RKO (cell line): ENCODE measurements around the gene DIP2B.
"Not testable (repeated sequence)": the region's sequence is repeated elsewhere in the genome, so short reads cannot be mapped to it uniquely, and the experiment has no call there.

Source experiments
- DNase-seq: peaks from one replicate; pipeline ENCODE4 v3.0.0-alpha.2; 2016; ENCODE audit warnings: low spot score

DIP2B gene

DNA sequence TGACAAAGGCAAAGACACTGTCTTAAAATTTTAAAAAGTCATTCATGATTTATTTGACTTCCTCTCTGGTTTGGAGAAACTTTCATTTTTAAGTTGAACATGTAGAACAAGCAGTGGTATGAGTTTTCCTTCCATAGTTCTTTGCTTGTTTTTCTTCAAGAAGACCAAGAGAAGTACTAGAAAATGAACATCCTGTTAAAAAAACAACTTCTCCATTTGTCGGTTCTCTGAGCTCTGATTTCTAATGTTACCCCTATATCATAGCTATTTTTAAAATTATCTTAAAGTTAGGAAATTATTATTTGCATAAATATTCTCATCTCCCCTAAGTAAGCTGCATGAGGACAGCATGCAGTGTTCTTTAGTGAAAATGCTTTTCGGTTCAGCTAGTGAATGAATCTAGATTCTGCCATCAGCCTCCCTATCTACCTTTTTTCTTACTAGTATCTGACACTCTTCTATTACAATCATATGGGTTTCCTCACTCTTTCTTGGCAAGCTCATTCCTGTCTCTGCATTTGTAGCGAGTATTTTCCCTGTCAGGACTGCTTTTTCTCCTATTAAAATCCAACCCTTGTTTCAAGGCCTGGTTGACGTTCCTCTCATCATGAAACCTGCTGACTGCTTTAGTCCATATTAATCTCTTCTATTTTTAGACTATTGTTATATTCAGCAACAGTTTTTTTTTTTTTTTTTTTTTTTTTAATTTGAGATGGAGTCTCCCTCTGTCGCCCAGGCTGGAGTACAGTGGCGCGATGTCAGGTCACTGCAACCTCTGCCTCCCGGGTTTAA, 15.8 kb downstream of the DIP2B start:
- no peak for DNase-seq

DNA sequence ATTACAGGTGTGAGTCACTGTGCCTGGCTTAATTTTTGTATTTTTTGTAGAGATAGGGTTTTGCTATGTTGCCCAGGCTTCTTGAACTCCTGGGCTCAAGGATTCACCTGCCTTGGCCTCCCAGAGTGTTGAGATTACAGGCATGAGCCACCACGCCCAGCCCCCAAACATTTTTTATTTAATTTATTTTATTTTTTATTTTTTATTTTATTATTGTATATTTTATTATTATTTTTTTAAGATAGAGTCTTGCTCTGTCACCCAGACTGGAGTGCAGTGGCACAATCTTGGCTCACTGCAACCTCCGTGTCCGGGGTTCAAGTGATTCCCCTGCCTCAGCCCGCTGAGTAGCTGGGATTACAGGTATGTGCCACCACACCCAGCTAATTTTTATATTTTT, 17.0 kb downstream of the DIP2B start:
- DNase-seq = not testable (repeated sequence)

DNA sequence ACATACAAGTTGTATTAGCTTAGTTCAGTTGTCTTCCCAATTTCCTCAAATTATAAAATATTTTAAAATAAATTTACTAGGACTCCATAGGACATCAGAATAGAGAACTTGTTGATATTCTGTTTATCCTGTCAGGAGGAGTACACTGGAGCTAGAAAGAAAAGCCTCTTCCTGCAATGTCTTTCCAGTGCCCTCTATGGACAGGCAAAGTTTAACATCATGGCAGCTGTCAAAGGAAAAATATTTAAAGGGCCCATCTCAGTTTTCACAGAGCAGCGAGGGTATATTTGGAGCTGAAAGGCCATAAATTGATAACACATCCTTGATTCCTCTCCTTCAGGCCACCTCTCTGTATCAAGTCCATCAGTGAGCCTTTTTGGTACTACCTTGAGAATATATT, 19.0 kb downstream of the DIP2B start:
- no peak for DNase-seq

DNA sequence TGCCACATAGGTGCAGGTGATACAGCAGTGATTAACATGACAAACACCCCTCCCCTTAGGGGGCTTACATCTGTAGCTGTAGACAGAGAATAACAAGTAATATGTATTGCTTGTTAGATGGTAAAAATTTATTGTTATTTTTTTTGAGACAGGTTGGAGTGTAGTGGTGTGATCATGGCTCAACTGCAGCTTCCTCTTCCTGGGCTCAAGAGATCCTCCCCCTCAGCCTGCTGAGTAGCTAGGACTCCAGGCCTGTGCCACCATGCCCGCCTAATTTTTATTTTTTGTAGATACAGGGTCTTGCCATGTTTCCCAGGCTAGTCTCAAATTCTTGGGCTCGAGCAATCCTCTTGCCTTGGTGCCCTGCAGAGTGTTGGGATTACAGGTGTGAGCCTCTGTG, 19.8 kb downstream of the DIP2B start:
- no peak for DNase-seq

DNA sequence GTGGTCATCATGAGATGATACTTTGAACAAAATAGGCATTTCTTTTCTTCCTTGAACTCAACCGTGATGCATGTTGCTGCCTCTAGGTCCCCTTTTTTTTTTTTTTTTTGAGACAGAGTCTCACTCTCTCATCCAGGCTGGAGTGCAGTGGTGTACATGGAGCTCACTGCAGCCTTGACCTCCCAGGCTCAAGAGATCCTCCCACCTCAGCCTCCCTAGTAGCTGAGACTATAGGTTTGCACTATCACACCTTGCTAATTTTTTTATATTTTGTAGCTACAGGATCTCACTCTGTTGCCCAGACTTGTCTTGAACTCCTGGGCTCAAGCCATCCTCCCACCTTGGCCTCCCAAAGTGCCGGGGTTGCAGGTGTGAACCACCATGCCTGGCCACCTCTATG, 20.6 kb downstream of the DIP2B start:
- no peak for DNase-seq

DNA sequence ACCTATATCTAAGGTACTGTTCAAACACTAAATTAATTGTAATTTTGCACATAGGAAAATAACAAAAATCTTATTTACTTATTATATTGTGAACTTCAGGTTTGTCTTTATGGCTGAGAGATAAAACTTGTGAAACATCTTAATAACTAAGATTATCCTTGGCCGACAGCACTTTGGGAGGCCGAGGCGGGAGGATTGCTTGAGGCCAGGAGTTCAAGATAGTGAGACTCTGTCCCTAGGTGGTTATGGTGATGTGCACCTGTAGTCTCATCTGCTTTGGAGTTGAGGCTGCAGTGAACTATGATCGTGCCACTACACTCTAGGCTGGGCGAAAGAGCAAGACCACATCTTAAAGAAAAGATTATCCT, 22.6 kb downstream of the DIP2B start:
- no peak for DNase-seq

DNA sequence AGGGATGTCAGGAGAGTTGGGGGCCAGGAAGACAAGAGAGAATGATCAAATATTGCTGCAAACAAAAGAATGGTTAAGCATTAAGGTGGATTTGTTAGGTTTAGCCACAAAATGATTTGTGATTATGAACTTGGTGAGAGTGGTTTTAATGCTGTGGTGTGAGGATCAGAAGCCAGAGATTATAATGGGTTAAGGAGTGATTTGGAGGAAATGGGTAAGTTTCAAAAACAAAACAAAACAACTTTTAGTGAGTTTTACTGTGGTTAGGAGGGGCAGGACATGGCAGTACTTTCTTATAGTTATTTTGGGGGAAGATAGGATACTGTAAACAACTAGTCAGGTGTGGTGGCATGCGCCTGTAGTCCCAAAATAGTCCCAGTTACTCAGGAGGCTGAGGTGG, 24.0 kb downstream of the DIP2B start:
- no peak for DNase-seq

DNA sequence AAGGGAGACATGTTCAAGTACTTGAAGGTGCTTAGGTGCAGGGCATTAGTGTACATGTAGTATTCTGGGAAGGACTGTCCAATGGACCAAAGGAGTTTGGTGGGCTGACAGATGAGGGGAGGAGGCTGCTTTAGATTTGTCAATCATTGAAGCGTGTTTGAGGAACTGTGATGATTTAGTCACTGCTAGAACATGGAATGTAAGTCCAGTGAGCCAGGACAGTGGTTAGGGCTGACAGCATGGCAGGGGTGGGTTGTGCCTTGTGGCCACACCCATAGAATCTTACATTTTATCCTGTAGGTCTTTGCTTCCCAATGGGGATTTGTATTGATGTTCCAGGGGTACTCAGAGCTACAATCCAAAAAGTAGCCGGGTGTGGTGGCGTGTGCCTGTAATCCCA, 24.6 kb downstream of the DIP2B start:
- DNase-seq = no peak

DNA sequence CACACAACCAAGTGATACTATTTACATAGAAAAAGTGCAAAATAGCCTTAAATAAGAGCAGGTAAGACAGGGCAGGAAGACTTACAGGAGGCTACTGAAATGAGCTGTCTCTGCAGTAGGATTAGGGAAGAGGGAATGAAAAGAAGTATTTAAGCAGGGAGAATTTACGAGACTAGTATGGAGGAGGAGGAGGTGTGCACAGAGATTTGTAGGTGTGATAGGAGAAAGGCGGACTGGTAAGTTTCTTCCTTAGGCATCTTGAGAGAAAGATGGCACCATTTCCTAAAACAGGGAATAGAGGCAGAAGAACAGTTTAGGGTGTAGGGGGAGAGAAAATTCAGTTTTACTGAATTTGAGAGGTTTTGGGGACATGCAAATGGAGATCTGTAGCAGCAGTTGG, 25.7 kb downstream of the DIP2B start:
- no peak for DNase-seq

DNA sequence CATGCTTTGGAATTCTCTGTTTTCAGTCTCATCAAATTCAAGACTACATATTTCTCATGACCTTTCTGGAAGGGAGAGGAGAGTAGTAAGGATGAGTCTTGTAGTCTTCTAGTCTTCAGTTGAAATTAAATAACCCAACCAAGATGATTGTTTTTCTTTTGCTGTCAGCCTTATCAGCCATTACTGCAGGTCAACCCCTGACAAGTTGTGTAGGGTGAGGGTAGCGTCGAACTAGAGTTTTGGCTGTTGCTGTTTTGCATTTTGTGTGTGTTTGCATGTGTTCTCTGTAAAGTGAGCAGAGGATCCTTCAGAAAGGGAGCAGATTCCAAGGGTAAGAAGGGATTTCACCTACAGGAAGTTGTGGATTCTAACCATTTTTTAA, 28.4 kb downstream of the DIP2B start:
- no peak for DNase-seq

DNA sequence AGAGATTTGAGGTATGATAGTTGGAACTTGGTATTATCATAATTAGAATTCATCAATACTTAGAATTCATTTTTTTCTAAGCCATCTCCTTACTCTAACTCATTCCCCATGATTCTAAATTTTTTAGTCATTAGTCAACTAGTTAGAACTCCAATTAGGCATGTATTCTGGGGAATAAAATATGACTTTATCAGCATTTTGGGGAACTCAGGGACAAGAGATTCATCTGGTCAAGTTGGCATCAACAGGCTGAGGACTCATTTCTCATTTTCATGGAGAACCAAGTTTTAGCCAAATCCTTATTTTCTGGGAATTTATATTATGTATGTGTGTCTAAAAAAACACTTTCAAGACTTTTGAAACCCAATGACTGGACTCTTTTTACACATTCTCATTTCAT, 29.2 kb downstream of the DIP2B start:
- DNase-seq = peak; percentile 28

DNA sequence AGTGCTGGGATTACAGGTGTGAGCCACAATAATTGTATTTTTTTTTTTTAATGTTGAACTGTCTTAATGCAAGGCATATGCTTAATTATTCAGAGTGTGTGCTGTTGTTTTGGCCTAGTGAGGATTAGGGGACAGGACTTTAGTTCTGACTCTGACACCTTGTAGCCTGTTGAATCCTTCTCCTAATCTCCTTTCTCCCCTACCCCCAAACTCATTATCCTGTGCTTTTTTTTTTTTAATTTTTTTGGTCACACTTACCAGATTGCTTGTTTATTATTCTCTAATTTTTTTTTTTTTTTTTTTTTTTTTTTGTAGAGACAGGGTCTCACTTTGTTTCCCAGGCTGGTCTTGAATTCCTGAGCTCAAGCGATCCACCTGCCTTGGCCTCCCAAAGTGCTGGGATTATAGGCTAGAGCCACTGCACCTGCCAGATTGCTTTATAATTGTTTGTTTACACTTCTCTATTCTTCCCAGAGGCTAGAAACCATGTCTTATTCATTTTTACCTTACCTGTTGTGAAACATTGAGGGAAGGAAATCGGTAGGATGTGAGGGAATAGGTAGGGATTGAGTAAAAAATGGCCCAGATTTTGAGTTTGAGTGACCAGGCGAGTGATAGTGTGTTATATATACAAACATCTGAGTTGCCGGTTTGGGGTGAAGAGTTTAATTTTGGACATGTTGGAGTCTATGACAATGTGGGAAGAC, 32.2 kb downstream of the DIP2B start:
- no peak for DNase-seq

DNA sequence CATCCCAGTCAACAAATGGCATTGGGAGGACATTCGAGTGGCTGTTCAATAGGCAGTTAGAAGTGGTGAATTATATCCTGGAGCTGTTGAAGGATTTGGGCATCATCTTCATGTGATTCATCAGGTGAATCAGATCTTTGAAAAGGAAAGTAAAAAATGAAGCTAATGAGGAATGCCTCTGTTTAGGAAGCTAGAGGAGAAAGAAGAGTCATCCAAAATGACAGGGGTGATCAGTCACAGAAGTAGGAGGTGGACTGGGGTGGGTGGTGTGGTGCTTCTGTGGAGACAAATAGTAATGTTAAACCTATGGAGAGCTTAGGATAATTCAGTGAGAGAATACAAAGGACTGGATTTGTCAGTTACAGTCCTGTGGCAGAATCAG, 32.7 kb downstream of the DIP2B start:
- DNase-seq = peak; percentile 92

DNA sequence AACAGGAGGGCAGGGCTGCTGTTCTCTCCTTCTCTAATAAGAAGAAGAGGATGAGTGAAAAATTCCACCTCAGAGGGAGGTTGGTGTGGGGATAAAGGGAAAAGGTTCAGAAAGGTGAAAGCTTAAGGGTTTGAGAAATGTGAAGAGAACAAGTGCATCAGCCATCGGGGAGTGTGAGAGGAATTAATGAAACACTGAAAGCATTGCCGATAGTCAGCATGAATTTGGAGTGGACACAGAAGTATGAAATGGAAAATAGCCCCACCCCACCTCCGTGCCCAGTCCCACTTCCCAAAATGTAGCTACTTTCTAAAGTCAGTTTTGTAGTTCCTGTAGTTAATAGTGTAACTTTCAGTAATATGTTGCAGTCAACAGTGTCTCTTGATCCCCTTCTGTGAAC, 33.4 kb downstream of the DIP2B start:
- no peak for DNase-seq

DNA sequence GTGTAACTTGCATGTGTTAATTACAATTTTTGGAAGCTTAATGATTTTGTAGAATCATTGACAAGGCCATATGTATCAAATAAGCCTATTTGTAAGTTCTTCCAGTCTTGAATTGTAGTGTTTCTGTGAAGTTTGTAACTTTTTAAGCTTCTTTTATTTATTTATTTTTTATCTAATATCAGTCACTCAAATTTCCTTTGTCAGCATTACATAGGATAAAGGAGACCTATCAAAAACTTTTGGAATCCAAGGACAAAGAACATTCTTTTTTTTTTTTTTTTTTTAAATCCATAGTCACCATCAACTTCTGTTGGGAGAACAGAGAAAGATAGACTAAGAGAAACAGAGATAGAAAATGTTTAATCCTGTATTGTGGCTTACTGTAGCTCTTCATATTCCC, 36.4 kb downstream of the DIP2B start:
- no peak for DNase-seq

DNA sequence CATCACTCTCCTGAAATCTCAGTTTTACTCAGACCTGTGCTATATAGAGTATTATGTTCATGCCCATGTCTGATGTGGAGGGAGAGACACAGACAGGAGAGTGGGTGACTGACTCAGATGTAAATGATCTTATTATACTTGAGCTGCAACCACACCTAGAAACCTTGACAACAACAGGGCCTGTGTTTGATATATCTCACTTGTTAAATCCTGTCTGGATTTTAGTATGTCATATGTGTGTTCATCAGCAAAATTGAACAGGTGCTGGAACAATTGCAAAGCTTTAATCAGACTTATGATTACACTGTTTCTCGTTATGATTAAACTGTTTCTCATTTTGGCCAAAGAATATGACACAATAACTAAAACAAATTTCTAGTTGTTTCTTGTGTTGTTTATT, 37.7 kb downstream of the DIP2B start:
- DNase-seq = peak; percentile 32

DNA sequence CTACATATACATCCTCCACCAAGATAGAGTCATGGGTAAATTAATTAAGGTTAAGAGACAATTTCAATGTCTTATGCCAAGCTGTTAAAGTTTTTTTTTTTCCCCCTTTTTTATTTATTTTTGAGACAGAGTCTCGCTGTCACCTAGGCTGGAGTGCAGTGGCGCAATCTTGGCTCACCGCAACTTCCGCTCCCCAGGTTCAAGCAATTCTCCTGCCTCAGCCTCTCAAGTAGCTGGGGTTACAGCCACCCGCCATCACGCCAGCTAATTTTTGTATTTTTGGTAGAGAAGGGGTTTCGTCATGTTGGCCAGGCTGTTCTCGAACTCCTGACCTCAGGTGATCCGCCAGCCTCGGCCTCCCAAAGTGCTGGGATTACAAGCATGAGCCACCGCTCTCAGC, 38.4 kb downstream of the DIP2B start:
- DNase-seq = not testable (repeated sequence)

DNA sequence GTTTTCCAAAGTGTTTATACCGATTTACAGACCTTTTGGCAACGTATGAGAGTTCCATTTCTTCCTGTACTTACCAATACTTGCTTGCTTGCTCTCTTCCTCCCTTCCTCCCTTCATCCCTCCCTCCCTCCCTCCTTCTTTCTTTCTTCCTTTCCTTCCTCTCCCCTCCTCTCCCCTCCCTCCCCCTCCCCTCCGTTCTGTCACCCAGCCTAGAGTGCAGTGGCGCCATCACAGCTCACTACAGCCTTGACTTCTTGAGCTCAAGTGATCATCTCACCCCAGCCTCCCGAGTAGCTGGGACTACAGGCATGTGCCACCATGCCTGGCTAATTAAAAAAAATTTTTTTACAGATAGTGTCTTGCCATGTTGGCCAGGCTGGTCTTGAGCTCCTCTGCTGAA, 40.4 kb downstream of the DIP2B start:
- DNase-seq = no peak

DNA sequence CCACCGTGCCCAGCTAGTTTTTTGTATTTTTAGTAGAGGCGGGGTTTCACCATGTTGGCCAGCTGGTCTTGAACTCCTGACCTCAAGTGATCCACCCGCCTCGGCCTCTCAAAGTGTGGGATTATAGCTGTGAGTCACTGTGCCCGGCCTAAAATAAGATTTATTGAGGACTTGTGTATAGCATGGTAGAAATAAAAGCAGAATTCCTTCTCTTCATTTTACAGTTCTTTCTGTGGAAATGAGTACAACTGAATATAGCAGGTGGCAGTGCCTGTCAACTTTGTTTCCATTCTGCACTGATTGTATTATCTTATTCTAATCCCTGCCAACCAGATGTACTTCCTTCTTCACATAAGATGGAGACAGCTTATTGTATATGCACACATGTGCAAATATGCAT, 41.0 kb downstream of the DIP2B start:
- no peak for DNase-seq

DNA sequence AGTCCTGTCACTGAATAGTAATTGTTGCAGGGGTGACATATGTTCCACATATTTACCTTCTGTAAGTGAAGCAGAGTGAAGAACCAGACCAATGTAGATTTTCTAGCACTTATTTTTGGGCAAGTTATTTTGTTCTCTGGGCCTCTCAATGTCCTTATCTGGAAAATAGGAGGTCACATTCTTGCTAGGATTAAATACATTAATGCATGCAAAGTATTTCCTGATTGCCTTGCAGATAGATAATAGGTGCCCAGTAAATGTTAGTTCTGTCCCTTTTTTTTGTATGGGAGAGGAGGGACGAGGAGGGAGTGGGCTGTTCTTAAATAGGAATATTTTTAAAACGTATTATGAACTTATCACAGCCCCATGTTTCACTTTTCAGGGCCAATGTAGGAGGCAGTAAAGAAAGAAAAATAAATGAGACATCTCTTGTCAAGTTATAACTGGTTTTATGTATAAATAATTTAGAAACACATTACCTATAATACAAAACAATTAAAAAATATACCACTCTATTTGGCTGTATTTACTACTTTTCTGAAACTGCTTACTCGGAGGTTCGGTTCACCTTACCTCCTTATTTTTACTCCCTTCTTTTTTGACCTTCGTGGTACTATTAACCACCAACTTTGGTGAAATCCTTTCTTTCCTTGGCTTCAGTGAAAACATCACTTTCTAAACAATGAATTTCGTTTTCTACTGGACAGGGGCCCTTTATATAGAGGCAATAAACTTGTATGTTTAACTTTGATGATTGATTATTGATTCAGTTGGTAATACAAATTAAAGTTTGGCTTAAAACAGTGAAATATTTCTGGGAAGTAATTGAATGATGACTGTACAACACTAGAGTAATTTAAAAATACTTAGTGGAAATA, 41.9 kb downstream of the DIP2B start:
- no peak for DNase-seq

DNA sequence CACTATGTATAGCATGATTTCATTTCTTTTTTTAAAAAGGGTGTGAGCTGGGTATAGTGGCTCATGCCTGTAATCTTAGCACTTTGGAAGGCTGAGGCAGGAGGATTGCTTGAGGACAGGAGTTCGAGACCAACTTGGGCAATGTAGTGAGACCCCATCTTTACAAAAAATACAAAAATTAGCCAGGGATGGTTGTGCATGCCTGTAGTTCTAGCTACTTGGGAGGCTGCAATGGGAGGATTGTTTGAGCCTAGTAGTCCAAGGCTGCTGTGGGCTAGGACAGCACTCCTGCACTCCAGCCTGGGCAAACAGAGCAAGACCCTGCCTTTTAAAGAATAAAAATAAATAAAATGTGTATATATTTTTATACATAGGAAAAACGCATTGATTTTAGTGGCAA, 43.0 kb downstream of the DIP2B start:
- DNase-seq = no peak

DNA sequence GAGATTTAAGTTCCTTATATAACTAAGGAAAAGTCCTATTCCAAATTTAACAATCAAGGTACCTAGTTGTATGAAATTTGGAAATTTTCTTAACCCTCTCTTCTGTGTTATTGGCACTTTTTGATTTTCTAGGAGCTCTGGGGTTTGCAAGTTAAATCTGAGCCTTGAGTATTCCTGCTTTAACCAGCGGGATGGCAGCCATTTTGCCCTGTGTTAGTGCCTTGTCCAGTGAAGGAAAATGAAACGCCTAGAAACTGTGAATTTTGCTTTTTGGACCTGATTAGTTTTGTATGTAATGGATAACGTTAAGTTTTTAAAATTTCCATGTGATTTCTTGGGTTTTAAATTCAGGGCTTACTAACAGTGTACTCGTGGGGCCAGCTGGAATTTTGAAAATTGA, 45.1 kb downstream of the DIP2B start:
- DNase-seq = no peak
